HCT116 (cell line): Measurements from ENCODE around the gene CHCHD10. TPM values are rescaled to one million over a fixed set of nuclear protein-coding genes. Genes with fewer than 3 reads are reported as not detected.

Experiments used
- ATAC-seq: fragments of 200-7000 bp; cut with Tn5 transposase; 2 replicates; pipeline ENCODE4 v1.9.1; 2020; ENCODE audit warnings: mild to moderate bottlenecking, moderate library complexity
- BruUV-seq: library from RNA; stranded (reverse); fragments of 400-500 nt; replicated peaks from 2 replicates; lab custom pipeline; 2021; lab: Mats Ljungman, UMichigan
- CTCF ChIA-PET: fragments of 300-600 bp; sonication (Branson Sonifier 250); formaldehyde crosslinking; loops from one replicate; lab custom pipeline; 2021; ENCODE audit warnings: antibody characterized with exemption; lab: Charles Lee
- POLR2A ChIA-PET: fragments of 300-600, 350-600 bp; sonication (Branson Sonifier 250); formaldehyde crosslinking; loops from one replicate; lab custom pipeline; 2021; ENCODE audit warnings: antibody characterized with exemption; lab: Charles Lee
- RAD21 ChIA-PET, 2 experiments: fragments of 300-600 bp; sonication (Branson Sonifier 250); formaldehyde crosslinking; loops; one replicate each; lab custom pipeline; 2023; ENCODE audit warnings: low total read pairs in 2 of 2; ENCODE audit not compliant: uncharacterized antibody in 2 of 2, unreplicated experiment in 2 of 2, low non-redundant PET in 1 of 2; lab: Charles Lee
- DNase-seq: peaks from one replicate; pipeline ENCODE4 v3.0.0-alpha.2; 2010; ENCODE audit warnings: low read depth, low spot score
- H2AFZ ChIP-seq: fragments of 200-600 bp; shearing (Covaris generic), sonication (generic); 2 replicates; pipeline ENCODE4 v1.6.1; 2017; ENCODE audit warnings: low read depth, mixed run types, mixed read lengths, antibody characterized with exemption, low read length; ENCODE audit not compliant: poor library complexity, severe bottlenecking
- H3K27ac ChIP-seq: 2 replicates; pipeline ENCODE4 v1.5.1; 2012; ENCODE audit warnings: low read depth, low read length
- H3K27me3 ChIP-seq: fragments of 200-600 bp; sonication (generic); 2 replicates; pipeline ENCODE4 v1.6.1; 2016; ENCODE audit warnings: mixed run types, low read length, mixed read lengths; ENCODE audit not compliant: insufficient read depth
- H3K36me3 ChIP-seq, 2 experiments: fragments of 200-500 bp in 1 of 2; fragments of 200-600 bp in 1 of 2; sonication (Bioruptor generic) in 1 of 2; sonication (generic) in 1 of 2; 2 replicates each; pipeline versions ENCODE4 v1.5.1 to v1.6.1; 2014 to 2016; ENCODE audit warnings: low read length in 2 of 2, inconsistent platforms in 1 of 2, mixed read lengths in 1 of 2, mixed run types in 1 of 2; ENCODE audit not compliant: insufficient read depth in 2 of 2, control insufficient read depth in 1 of 2
- H3K4me1 ChIP-seq, 2 experiments: fragments of 200-600 bp in 1 of 2; sonication (generic) in 1 of 2; 2 replicates each; pipeline versions ENCODE4 v1.5.1 to v1.6.1; 2012 to 2017; ENCODE audit warnings: low read length in 2 of 2, inconsistent platforms in 1 of 2, mild to moderate bottlenecking in 1 of 2, mixed read lengths in 1 of 2, mixed run types in 1 of 2, moderate library complexity in 1 of 2; ENCODE audit not compliant: insufficient read depth in 2 of 2, control insufficient read depth in 1 of 2
- H3K4me2 ChIP-seq: fragments of 200-600 bp; sonication (generic); 2 replicates; pipeline ENCODE4 v1.6.1; 2017; ENCODE audit warnings: mixed run types, low read length, mixed read lengths
- H3K4me3 ChIP-seq, 2 experiments: fragments of 200-600 bp in 1 of 2; sonication (generic) in 1 of 2; replicated peaks in 1 of 2; 2 replicates each; pipeline ENCODE4 v1.5.1; 2011 to 2016; ENCODE audit warnings: low read length in 2 of 2, control low read depth in 1 of 2, low read depth in 1 of 2, mild to moderate bottlenecking in 1 of 2, mixed read lengths in 1 of 2, mixed run types in 1 of 2
- H3K79me2 ChIP-seq: fragments of 200-600 bp; sonication (generic); 2 replicates; pipeline ENCODE4 v1.6.1; 2017; ENCODE audit warnings: mild to moderate bottlenecking, mixed run types, low read length, moderate library complexity, mixed read lengths; ENCODE audit not compliant: insufficient read depth
- H3K9ac ChIP-seq: fragments of 200-600 bp; sonication (generic); 2 replicates; pipeline ENCODE4 v1.6.1; 2016; ENCODE audit warnings: low read length, mixed read lengths
- H3K9me2 ChIP-seq: fragments of 200-600 bp; sonication (generic), shearing (Covaris generic); 2 replicates; pipeline ENCODE4 v1.6.1; 2017; ENCODE audit warnings: mixed run types, mild to moderate bottlenecking, moderate library complexity; ENCODE audit not compliant: insufficient read depth
- H3K9me3 ChIP-seq, 2 experiments: fragments of 200-500 bp in 1 of 2; fragments of 200-600 bp in 1 of 2; sonication (Bioruptor generic) in 1 of 2; sonication (generic) in 1 of 2; 2 replicates each; pipeline ENCODE4 v1.6.1; 2014 to 2017; ENCODE audit warnings: low read length in 2 of 2, mixed read lengths in 2 of 2, inconsistent platforms in 1 of 2, low read depth in 1 of 2, mild to moderate bottlenecking in 1 of 2, mixed run types in 1 of 2, moderate library complexity in 1 of 2; ENCODE audit not compliant: control insufficient read depth in 1 of 2, insufficient read depth in 1 of 2
- H4K20me1 ChIP-seq: fragments of 200-600 bp; sonication (generic), shearing (Covaris generic); 2 replicates; pipeline ENCODE4 v1.6.1; 2017; ENCODE audit warnings: mixed run types, mild to moderate bottlenecking, moderate library complexity; ENCODE audit not compliant: insufficient read depth
- CBX3 ChIP-seq: IDR thresholded peaks from 2 replicates; pipeline ENCODE4 v1.6.1; 2012; ENCODE audit warnings: low read depth
- CEBPB ChIP-seq: IDR thresholded peaks from 2 replicates; pipeline ENCODE4 v1.6.1; 2012; ENCODE audit warnings: low read depth
- EGR1 ChIP-seq: IDR thresholded peaks from 2 replicates; pipeline ENCODE4 v1.6.1; 2012; ENCODE audit warnings: low read depth
- ELF1 ChIP-seq: IDR thresholded peaks from 2 replicates; pipeline ENCODE4 v1.6.1; 2012; ENCODE audit warnings: low read depth, borderline replicate concordance
- EZH2 ChIP-seq: fragments of 200-600 bp; sonication (generic); IDR thresholded peaks from 2 replicates; pipeline ENCODE4 v1.6.1; 2017; ENCODE audit warnings: antibody characterized with exemption, mixed run types
- EZH2phosphoT487 ChIP-seq: fragments of 200-600 bp; IDR thresholded peaks from 2 replicates; pipeline ENCODE4 v1.6.1; 2018; ENCODE audit warnings: antibody characterized with exemption, borderline replicate concordance
- FOSL1 ChIP-seq: IDR thresholded peaks from 2 replicates; pipeline ENCODE4 v1.6.1; 2012; ENCODE audit warnings: low read depth
- JUND ChIP-seq: IDR thresholded peaks from 2 replicates; pipeline ENCODE4 v1.6.1; 2012
- POLR2AphosphoS5 ChIP-seq: IDR thresholded peaks from 2 replicates; pipeline ENCODE4 v1.6.1; 2011; ENCODE audit warnings: mild to moderate bottlenecking, low read depth, low read length, moderate library complexity
- RAD21 ChIP-seq: IDR thresholded peaks from 2 replicates; pipeline ENCODE4 v1.6.1; 2012; ENCODE audit warnings: low read depth, mild to moderate bottlenecking
- SIN3A ChIP-seq: IDR thresholded peaks from 2 replicates; pipeline ENCODE4 v1.6.1; 2012; ENCODE audit warnings: low read depth
- SP1 ChIP-seq: IDR thresholded peaks from 2 replicates; pipeline ENCODE4 v1.6.1; 2012; ENCODE audit warnings: low read depth
- SRF ChIP-seq: IDR thresholded peaks from 2 replicates; pipeline ENCODE4 v1.6.1; 2012; ENCODE audit warnings: low read depth
- ZBTB33 ChIP-seq: IDR thresholded peaks from 2 replicates; pipeline ENCODE4 v1.6.1; 2011; ENCODE audit warnings: mild to moderate bottlenecking, low read length, moderate library complexity; ENCODE audit not compliant: insufficient replicate concordance; ENCODE audit errors: extremely low read depth
- ZFX ChIP-seq: fragments of 450-650 bp; IDR thresholded peaks from 2 replicates; pipeline ENCODE4 v1.6.1; 2017
- ZNF274 ChIP-seq: fragments of 200-500 bp; sonication (Bioruptor generic); IDR thresholded peaks from 2 replicates; pipeline ENCODE4 v1.6.1; 2014; ENCODE audit warnings: mild to moderate bottlenecking, low read depth, low read length, inconsistent platforms
- intact Hi-C: fragments of 100-400 bp; cut with micrococcal nuclease; formaldehyde crosslinking; loops from 2 replicates; pipeline ENCODE4 v1.10.0; 2022
- total RNA-seq: library from RNA; stranded (reverse); gene quantifications from one replicate; pipeline ENCODE4 v1.2.1, GENCODE V29; 2021; ENCODE audit not compliant: unreplicated experiment
- TF ChIP-seq, protein P1 (sequence below): IDR thresholded peaks from 2 replicates; pipeline ENCODE4 v1.6.1; 2012
- TF ChIP-seq, protein P2 (sequence below): IDR thresholded peaks from 2 replicates; pipeline ENCODE4 v1.6.1; 2012
- TF ChIP-seq, protein P3 (sequence below), 3 experiments: fragments of 200-600 bp in 1 of 3; sonication (generic) in 1 of 3; IDR thresholded peaks in 2 of 3; conservative IDR thresholded peaks in 1 of 3; 2 replicates each; pipeline ENCODE4 v1.5.1; 2012 to 2017; ENCODE audit warnings: low read depth in 2 of 3, low read length in 2 of 3, antibody characterized with exemption in 1 of 3, borderline replicate concordance in 1 of 3, control low read depth in 1 of 3, mild to moderate bottlenecking in 1 of 3, mixed read lengths in 1 of 3, mixed run types in 1 of 3, moderate library complexity in 1 of 3; ENCODE audit not compliant: insufficient read depth in 1 of 3

The CHCHD10 gene
- total RNA-seq, 1 experiment from 2014 or later = 279 TPM

GRCh38 chr22:23754220-23754919, 13.4 kb downstream of the CHCHD10 start, which contains the start of gene VPREB3:
Gene VPREB3 (minus strand): TSS chr22:23754425. CDS start chr22:23754363, 62 bp downstream.
- TF ChIP-seq EGR1 (no peak), RAD21 (no peak), POLR2AphosphoS5 (no peak), JUND (no peak), FOSL1 (no peak), ELF1 (no peak), ZBTB33 (no peak), CBX3 (no peak), SP1 (no peak), EZH2phosphoT487 (no peak), ZFX (no peak), EZH2 (no peak), ZNF274 (no peak), SRF (no peak), SIN3A (no peak), CEBPB (no peak)
- TF ChIP-seq, protein P1, sequence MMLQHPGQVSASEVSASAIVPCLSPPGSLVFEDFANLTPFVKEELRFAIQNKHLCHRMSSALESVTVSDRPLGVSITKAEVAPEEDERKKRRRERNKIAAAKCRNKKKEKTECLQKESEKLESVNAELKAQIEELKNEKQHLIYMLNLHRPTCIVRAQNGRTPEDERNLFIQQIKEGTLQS = no peak
- TF ChIP-seq, protein P2, sequence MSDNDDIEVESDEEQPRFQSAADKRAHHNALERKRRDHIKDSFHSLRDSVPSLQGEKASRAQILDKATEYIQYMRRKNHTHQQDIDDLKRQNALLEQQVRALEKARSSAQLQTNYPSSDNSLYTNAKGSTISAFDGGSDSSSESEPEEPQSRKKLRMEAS = no peak
- TF ChIP-seq, protein P3, sequence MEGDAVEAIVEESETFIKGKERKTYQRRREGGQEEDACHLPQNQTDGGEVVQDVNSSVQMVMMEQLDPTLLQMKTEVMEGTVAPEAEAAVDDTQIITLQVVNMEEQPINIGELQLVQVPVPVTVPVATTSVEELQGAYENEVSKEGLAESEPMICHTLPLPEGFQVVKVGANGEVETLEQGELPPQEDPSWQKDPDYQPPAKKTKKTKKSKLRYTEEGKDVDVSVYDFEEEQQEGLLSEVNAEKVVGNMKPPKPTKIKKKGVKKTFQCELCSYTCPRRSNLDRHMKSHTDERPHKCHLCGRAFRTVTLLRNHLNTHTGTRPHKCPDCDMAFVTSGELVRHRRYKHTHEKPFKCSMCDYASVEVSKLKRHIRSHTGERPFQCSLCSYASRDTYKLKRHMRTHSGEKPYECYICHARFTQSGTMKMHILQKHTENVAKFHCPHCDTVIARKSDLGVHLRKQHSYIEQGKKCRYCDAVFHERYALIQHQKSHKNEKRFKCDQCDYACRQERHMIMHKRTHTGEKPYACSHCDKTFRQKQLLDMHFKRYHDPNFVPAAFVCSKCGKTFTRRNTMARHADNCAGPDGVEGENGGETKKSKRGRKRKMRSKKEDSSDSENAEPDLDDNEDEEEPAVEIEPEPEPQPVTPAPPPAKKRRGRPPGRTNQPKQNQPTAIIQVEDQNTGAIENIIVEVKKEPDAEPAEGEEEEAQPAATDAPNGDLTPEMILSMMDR (IDR thresholded peaks at IDR 0.05 in 2 of 3, conservative IDR thresholded peaks at IDR 0.05 in 1 of 3; ENCODE audit: borderline replicate concordance in 1 of 3, insufficient read depth in 1 of 3, low read depth in 2 of 3, low read length in 2 of 3) = no peak
- TF ChIP-seq, all 23 proteins: peak for 0
- Histone ChIP-seq H3K79me2 (no peaks in the 10 kb centered on the region), H3K36me3 (no peaks in the 10 kb centered on the region), H3K4me3 (no peak within 1 kb of the TSS), H3K9me2 (no peaks in the 10 kb centered on the region), H3K4me2 (no peak within 1 kb of the TSS), H3K4me1 (peaks cover 8 to 25% of the 10 kb centered on the region in 2 experiments), H3K27ac (no peak within 1 kb of the TSS), H3K9me3 (no peaks in the 10 kb centered on the region), H4K20me1 (no peaks in the 10 kb centered on the region), H3K27me3 (no peaks in the 10 kb centered on the region), H2AFZ (no peak within 1 kb of the TSS), H3K9ac (no peak within 1 kb of the TSS)
- ChIA-PET RAD21 (no interaction called here), CTCF (no interaction called here), POLR2A (interaction anchor here (1.3 kb wide), 1 partner anchor 26 kb away, joined by 3 read pairs; no protein-coding TSS in a partner anchor)
- no TSS peak for BruUV-seq
- DNase-seq (no peak), ATAC-seq (no peak)
- intact Hi-C loops = no loop called here
